Cerebellar cortex (tissue), 1 donor: ENCODE results near the gene FKBP6.
"Not testable (repeated sequence)": the region's sequence is repeated elsewhere in the genome, so short reads cannot be mapped to it uniquely, and the experiment has no call there.

ENCODE experiments used
- DNase-seq: peaks from one replicate; pipeline ENCODE4 v3.0.0-alpha.2; 2015; ENCODE audit warnings: low spot score

FKBP6 gene

GRCh38 chr7:73358590-73359275 is 30.8 kb downstream of the FKBP6 start:
- DNase-seq: no peak

GRCh38 chr7:73359306-73359705 is 31.3 kb downstream of the FKBP6 start:
- no peak for DNase-seq

- DNase-seq: no peak
Measured at GRCh38 chr7:73359746-73360375, 31.9 kb downstream of the FKBP6 start.

DNA sequence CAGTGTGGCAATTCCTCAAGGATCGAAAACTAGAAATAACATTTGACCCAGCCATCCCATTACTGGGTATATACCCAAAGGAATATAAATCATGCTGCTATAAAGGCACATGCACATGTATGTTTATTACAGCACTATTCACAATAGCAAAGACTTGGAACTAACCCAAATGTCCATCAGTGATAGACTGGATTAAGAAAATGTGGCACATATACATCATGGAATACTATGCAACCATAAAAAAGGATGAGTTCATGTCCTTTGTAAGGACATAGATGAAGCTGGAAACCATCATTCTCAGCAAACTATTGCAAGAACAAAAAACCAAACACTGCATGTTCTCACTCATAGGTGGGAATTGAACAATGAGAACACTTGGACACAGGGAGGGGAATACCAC is 32.6 kb downstream of the FKBP6 start:
- DNase-seq: not testable (repeated sequence)

GRCh38 chr7:73363225-73364005 is 35.5 kb downstream of the FKBP6 start:
- no peak for DNase-seq

GRCh38 chr7:73364006-73364728 is 36.2 kb downstream of the FKBP6 start:
- DNase-seq: no peak

- no peak for DNase-seq
Measured at GRCh38 chr7:73366127-73366526, 38.2 kb downstream of the FKBP6 start.

DNA sequence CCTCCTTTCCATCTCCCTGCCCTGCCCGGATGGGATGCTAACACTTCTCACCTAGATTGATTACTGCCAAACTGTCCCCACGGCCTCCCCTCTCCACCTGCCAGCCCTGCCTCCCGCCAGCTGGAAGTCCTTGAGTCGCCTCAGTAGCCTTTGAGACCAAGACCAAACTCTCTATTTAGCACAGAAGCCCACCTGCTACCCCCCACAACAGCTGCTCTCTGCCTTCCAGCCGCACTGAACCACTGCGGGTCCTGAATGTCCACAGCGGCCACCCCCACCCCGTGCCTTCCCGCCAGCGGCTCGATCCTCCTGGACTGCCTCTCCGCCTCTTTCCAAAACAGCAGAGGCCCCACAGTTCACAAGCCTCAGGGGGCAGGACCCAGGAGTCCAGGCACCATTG is 39.0 kb downstream of the FKBP6 start:
- no peak for DNase-seq

- DNase-seq: no peak
Measured at GRCh38 chr7:73369009-73369408, 41.0 kb downstream of the FKBP6 start.

- DNase-seq: no peak
Measured at GRCh38 chr7:73369622-73370021, 41.7 kb downstream of the FKBP6 start.

DNA sequence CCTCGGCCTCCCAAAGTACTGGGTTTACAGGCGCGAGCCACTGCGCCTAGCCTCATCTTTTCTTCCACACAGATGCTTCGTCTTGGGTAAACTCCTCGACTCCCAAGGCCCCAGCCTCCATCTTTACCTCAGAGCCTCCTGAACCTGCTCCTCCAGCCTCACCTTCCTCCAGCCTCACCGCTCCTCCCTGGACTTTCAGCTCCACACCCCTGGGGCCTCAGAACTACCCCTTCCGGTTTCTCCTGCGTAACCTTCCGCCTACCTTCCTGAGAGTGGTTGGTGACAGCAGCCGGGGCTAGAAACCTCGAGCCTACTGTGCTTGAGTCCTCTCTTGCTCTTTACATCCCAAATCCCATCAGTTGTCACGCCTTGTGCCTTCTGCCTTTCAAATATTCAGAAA is 45.8 kb downstream of the FKBP6 start:
- no peak for DNase-seq

DNA sequence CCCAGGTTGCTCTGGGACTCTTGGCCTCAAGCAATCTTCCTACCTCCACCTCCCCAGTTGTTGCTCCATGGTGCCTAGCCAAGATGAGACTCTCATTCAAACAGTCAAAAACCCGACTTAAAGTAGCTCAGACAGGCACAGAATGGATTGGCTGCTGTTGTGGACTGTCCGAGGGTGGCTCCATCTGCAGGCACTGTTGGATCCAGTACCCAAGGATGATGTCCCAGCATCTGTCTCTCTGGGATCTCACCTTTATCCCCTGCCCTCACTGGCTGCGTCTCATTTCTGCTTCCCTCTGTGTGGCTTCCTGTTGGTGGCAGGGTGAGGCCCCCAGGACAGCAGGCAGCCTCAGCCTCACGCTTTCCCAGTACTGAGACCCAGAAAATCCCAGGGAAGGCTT is 48.3 kb downstream of the FKBP6 start:
- not testable (repeated sequence) for DNase-seq

GRCh38 chr7:73376671-73377412 is 48.9 kb downstream of the FKBP6 start:
- no peak for DNase-seq

DNA sequence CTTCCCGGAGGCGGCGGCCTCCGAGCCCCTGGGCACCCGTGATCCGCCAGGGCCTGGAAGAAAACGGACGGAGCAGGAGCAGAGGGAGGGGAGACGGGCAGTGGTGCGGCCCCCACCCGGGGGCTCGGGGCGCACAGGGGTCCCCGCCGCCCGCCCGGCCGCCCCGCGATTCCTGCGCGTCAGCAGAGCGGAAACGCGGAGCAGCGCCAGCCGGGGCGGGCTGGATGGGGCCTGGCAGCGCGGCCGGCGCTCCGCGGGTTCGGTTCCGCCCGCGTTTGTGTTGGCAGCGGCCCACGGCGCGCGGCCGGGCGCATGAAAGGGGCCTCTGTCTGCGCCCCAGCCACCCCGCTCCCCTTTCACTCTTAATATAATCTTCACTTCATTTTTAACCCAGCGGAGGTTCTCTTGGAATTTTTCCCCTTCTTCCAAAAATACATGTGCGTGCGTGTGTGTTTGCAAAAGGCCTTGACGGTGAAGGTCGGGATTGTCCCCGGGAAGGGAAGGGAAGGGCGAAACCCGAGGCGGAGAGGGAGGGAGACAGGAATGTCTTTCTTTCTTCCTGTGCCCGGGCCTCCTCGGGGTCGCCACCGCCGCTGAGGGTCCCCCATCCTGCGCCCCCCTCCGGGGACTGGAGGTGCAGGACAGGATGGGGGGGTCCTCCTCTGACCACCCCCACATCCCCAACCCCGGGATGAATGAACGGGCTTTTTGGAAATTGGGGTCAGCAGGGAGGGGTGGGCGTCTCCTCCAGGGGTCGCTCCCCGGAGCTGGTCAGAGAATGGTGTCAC is 49.6 kb downstream of the FKBP6 start:
- DNase-seq: not testable (repeated sequence)

DNA sequence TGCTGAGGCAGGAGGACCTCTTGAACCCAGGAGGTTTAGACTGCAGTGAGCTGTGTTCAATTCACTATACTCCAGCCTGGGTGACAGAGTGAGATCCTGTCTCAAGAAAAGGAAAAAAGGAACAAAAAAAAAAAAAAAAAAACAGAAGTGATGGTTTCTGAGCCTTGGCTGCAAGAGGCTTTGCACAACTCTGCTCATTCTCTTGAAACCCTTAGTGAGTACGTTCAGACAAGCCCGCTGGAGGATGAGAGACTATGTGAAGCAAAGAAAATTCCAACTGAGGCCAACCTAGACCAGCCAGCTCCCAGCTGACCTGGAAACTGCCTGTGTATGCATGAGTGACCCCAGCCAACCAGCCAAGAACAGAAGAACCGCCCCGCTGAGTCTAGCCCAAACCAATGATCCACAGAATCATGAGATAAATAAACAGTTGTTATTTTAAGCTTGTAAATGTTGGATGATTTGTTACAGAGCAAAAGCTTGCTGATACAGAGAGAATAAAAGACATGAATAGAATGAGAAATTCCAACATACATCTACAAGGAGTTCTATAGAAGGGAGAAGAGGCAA is 55.1 kb downstream of the FKBP6 start:
- no peak for DNase-seq

GRCh38 chr7:73387221-73387828 is 59.4 kb downstream of the FKBP6 start:
- no peak for DNase-seq

- DNase-seq: no peak
Measured at GRCh38 chr7:73387908-73388414, 60.0 kb downstream of the FKBP6 start.

DNA sequence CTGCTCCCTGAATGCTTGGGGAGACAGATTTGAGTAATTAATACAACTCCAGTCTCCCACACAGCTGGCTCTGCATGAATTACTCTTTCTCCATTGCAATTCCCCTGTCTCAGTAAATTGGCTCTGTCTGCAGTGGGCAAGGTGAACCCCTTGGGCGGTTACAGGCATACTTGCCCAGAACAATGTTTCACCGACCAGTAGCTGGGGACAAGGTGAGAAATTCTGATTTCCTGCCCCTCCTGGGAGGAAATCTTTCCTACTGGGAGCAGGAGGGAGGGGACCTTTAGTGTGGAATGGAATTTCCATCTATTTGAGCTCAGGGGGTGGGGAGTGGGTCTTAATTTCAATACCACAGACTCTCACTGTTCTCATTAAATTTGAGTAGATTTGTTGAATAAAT is 63.4 kb downstream of the FKBP6 start:
- DNase-seq: no peak

GRCh38 chr7:73394422-73394821 is 66.5 kb downstream of the FKBP6 start:
- DNase-seq: no peak
